HepG2 (cell line): ENCODE results near the gene HSDL2. TPM values are rescaled to one million over a fixed set of nuclear protein-coding genes. Genes with fewer than 3 reads are reported as not detected.
A peak's percentile ranks its signal among the peaks of the same experiment; 100 is the strongest.

Experiments
- BATF2 ChIP-seq: sonication (generic); formaldehyde crosslinking; IDR thresholded peaks from 2 replicates; pipeline ENCODE4 v1.8.0; 2022; ENCODE audit warnings: mild to moderate bottlenecking, missing genetic modification reagents, moderate library complexity
- EHMT2 ChIP-seq: fragments of 200-600 bp; sonication (generic); IDR thresholded peaks from 2 replicates; pipeline ENCODE4 v1.7.0; 2017; ENCODE audit warnings: antibody characterized with exemption, low read depth, low read length, borderline replicate concordance
- HIC2 ChIP-seq: sonication (generic); formaldehyde crosslinking; IDR thresholded peaks from 2 replicates; pipeline ENCODE4 v1.9.0; 2022; ENCODE audit warnings: low read depth, missing genetic modification reagents
- HOXA7 ChIP-seq: sonication (generic); formaldehyde crosslinking; IDR thresholded peaks from 2 replicates; pipeline ENCODE4 v1.8.1; 2022; ENCODE audit warnings: mild to moderate bottlenecking, missing genetic modification reagents, moderate library complexity
- MAFF ChIP-seq: IDR thresholded peaks from 2 replicates; pipeline ENCODE4 v1.6.1; 2011; ENCODE audit warnings: low read depth, low read length, improper control_type of control experiment
- NPAS2 ChIP-seq: sonication (generic); formaldehyde crosslinking; IDR thresholded peaks from 2 replicates; pipeline ENCODE4 v1.8.0; 2022; ENCODE audit warnings: mild to moderate bottlenecking, missing genetic modification reagents, borderline replicate concordance
- STAT5B ChIP-seq: sonication (generic); formaldehyde crosslinking; IDR thresholded peaks from 2 replicates; pipeline ENCODE4 v1.4.0; 2020; ENCODE audit warnings: missing genetic modification reagents
- YY1 ChIP-seq: IDR thresholded peaks from 2 replicates; pipeline ENCODE4 v1.6.1; 2011; ENCODE audit warnings: low read length, low read depth, moderate library complexity, mild to moderate bottlenecking; ENCODE audit not compliant: insufficient read depth, insufficient replicate concordance
- ZBTB44 ChIP-seq: sonication (generic); formaldehyde crosslinking; IDR thresholded peaks from 2 replicates; pipeline ENCODE4 v1.4.0; 2020; ENCODE audit warnings: missing genetic modification reagents
- ZNF121 ChIP-seq: sonication (generic); formaldehyde crosslinking; IDR thresholded peaks from 2 replicates; pipeline ENCODE4 v1.5.0; 2020; ENCODE audit warnings: mild to moderate bottlenecking, missing genetic modification reagents
- ZNF687 ChIP-seq: sonication (generic); formaldehyde crosslinking; IDR thresholded peaks from 2 replicates; pipeline ENCODE4 v1.5.1; 2020; ENCODE audit warnings: mild to moderate bottlenecking, missing genetic modification reagents, moderate library complexity
- polyA plus RNA-seq, 8 experiments: library from polyadenylated mRNA; depleted of rRNA in 3 of 8; stranded (reverse) in 7 of 8; unstranded in 1 of 8; fragments of >200 nt; fragmentation: Illumina TruSeq in 4 of 8; extraction: Trizol in 4 of 8; gene quantifications; 2 replicates each; pipeline versions ENCODE4 v1.2.1 to v1.2.3, GENCODE V29; 2011 to 2016; ENCODE audit warnings: low read depth in 4 of 8, missing spikeins in 1 of 8, mixed read lengths in 1 of 8; ENCODE audit not compliant: insufficient read depth in 1 of 8
- total RNA-seq, 5 experiments: library from RNA; depleted of rRNA; stranded (reverse); fragments of >200 nt; fragmentation: Illumina TruSeq; extraction: Trizol; gene quantifications; 2 replicates each; pipeline ENCODE4 v1.2.3, GENCODE V29; 2016; ENCODE audit warnings: low read depth in 1 of 5
- TF ChIP-seq, protein P1 (sequence below): sonication (generic); formaldehyde crosslinking; IDR thresholded peaks from 2 replicates; pipeline ENCODE4 v1.5.1; 2020; ENCODE audit warnings: mild to moderate bottlenecking, missing genetic modification reagents, borderline replicate concordance

HSDL2 gene
- total and polyA plus RNA-seq, 2 of the 13 experiments (the other 11 are each of a cell fraction or from before 2014, with no cell fraction given) = 55.3 to 80.2 TPM

DNA sequence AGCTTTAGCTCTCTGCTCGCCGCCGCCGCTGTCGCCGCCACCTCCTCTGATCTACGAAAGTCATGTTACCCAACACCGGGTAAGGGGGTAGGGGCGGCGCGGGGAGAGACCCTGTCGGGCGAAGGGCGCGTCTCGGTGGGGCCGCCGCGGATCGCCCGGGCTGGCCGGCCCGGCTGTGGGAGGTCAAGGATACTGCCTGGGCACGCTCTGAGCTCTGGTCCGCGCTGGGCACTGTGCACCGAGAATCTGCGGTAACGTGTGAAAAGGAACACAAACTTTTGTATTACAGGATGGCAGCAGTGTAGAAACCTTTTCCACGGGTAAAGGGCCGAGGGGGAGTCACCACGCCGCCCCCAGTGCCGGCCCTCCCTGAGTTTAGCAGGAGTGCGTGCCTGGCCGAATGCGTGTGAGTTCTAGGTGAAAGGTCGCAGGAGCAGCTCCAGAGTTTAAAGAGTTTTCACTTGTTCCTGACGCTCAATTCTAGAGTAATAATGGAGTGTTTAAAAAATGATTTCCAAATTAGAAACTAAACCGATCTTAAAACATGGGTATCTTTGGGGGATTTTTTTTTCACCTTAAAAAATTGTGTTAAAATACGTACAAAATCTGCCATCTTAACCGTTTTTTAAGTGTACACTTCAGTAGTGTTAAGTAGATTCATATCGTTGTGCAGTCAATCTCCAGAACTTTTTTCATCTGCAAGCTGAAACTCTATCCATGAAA, at the start of gene HSDL2 (continued):
- TF ChIP-seq EHMT2 = no peak
- no peak for TF ChIP-seq BATF2 (CRISPR knock-in tag)
- TF ChIP-seq STAT5B = no peak
- TF ChIP-seq MAFF = no peak
- no peak for TF ChIP-seq ZNF121 (CRISPR knock-in tag)
- TF ChIP-seq ZNF687 = peak; percentile 76
- TF ChIP-seq, protein P1, sequence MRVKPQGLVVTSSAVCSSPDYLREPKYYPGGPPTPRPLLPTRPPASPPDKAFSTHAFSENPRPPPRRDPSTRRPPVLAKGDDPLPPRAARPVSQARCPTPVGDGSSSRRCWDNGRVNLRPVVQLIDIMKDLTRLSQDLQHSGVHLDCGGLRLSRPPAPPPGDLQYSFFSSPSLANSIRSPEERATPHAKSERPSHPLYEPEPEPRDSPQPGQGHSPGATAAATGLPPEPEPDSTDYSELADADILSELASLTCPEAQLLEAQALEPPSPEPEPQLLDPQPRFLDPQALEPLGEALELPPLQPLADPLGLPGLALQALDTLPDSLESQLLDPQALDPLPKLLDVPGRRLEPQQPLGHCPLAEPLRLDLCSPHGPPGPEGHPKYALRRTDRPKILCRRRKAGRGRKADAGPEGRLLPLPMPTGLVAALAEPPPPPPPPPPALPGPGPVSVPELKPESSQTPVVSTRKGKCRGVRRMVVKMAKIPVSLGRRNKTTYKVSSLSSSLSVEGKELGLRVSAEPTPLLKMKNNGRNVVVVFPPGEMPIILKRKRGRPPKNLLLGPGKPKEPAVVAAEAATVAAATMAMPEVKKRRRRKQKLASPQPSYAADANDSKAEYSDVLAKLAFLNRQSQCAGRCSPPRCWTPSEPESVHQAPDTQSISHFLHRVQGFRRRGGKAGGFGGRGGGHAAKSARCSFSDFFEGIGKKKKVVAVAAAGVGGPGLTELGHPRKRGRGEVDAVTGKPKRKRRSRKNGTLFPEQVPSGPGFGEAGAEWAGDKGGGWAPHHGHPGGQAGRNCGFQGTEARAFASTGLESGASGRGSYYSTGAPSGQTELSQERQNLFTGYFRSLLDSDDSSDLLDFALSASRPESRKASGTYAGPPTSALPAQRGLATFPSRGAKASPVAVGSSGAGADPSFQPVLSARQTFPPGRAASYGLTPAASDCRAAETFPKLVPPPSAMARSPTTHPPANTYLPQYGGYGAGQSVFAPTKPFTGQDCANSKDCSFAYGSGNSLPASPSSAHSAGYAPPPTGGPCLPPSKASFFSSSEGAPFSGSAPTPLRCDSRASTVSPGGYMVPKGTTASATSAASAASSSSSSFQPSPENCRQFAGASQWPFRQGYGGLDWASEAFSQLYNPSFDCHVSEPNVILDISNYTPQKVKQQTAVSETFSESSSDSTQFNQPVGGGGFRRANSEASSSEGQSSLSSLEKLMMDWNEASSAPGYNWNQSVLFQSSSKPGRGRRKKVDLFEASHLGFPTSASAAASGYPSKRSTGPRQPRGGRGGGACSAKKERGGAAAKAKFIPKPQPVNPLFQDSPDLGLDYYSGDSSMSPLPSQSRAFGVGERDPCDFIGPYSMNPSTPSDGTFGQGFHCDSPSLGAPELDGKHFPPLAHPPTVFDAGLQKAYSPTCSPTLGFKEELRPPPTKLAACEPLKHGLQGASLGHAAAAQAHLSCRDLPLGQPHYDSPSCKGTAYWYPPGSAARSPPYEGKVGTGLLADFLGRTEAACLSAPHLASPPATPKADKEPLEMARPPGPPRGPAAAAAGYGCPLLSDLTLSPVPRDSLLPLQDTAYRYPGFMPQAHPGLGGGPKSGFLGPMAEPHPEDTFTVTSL (CRISPR knock-in tag) = no peak
- TF ChIP-seq HIC2 = no peak
- TF ChIP-seq NPAS2 = no peak
- no peak for TF ChIP-seq HOXA7 (CRISPR knock-in tag)
- TF ChIP-seq YY1 = peak; percentile 14
- TF ChIP-seq ZBTB44 (CRISPR knock-in tag) = no peak
